Stomach (tissue), 4 donors: ENCODE measurements around the gene TBCEL.

Experiments
- EP300 ChIP-seq: sonication (generic); formaldehyde crosslinking; IDR thresholded peaks from one replicate; pipeline ENCODE4 v1.6.1; 2017; ENCODE audit warnings: antibody characterized with exemption
- POLR2A ChIP-seq, 4 donors: fragments of 450-650 bp; IDR thresholded peaks; one replicate each; pipeline ENCODE4 v1.6.1; 2016; ENCODE audit warnings: antibody characterized with exemption in 4 of 4, control low read depth in 2 of 4, mild to moderate bottlenecking in 1 of 4, moderate library complexity in 1 of 4
- POLR2AphosphoS5 ChIP-seq, 3 donors: sonication (generic); formaldehyde crosslinking; IDR thresholded peaks; one replicate each; pipeline ENCODE4 v1.6.1; 2016; ENCODE audit warnings: antibody characterized with exemption in 3 of 3
- TF ChIP-seq, protein P1 (sequence below), 7 experiments: fragments of 450-650 bp in 4 of 7; fragments of 200-600 bp in 3 of 7; sonication (generic) in 3 of 7; IDR thresholded peaks; one replicate each; pipeline ENCODE4 v1.5.1; 2016 to 2019; ENCODE audit warnings: antibody characterized with exemption in 7 of 7, control low read depth in 2 of 7, mild to moderate bottlenecking in 1 of 7

DNA sequence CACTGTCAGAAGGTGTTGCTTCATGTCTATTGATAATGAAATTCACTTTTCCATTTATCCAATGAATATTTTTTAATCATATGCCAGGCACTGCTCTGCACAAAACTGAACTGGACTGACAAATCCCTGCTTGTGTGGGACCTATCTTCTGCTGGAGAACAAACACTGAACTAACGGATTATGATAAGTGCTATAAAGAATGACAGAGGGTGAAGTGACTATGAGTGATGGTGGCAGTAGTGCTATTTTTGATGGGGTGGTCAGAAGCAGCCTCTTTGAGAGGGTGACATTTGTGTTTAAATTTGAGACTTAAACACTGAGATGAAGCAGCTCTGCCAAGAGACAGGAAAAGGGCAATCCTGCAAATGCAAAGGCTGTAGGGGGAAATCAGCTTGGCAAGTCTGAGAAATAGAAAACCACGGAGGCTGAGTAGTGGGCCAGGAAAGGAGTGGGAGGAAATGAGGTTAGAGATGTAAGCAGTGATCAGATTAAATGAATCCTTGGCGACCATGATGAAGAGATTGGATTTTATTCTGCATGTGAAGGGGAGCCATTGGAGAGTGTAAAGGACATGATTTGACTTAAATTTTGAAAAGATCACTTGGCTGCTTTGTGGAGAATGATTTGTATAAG is 6.0 kb downstream of the TBCEL start:
- TF ChIP-seq, protein P1, sequence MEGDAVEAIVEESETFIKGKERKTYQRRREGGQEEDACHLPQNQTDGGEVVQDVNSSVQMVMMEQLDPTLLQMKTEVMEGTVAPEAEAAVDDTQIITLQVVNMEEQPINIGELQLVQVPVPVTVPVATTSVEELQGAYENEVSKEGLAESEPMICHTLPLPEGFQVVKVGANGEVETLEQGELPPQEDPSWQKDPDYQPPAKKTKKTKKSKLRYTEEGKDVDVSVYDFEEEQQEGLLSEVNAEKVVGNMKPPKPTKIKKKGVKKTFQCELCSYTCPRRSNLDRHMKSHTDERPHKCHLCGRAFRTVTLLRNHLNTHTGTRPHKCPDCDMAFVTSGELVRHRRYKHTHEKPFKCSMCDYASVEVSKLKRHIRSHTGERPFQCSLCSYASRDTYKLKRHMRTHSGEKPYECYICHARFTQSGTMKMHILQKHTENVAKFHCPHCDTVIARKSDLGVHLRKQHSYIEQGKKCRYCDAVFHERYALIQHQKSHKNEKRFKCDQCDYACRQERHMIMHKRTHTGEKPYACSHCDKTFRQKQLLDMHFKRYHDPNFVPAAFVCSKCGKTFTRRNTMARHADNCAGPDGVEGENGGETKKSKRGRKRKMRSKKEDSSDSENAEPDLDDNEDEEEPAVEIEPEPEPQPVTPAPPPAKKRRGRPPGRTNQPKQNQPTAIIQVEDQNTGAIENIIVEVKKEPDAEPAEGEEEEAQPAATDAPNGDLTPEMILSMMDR (IDR thresholded peaks at IDR 0.05) = no peak
- TF ChIP-seq POLR2A (IDR thresholded peaks at IDR 0.05) = no peak
- TF ChIP-seq POLR2AphosphoS5 (IDR thresholded peaks at IDR 0.05) = no peak
- TF ChIP-seq EP300 = no peak
